ENCODE results near the gene EEF1B2. TPM values are rescaled to one million over a fixed set of nuclear protein-coding genes. Genes with fewer than 3 reads are reported as not detected.
"Not testable (repeated sequence)": the region's sequence is repeated elsewhere in the genome, so short reads cannot be mapped to it uniquely, and the experiment has no call there.

Gene EEF1B2
- total RNA-seq, 4 donors from 2014 or later = 392 to 494 (median 393) TPM

GRCh38 chr2:206203331-206203730, 43.6 kb downstream of the EEF1B2 start:
- no peak for TF ChIP-seq CTCF (IDR thresholded peaks at IDR 0.05)
- DNase-seq (ENCODE audit: low spot score) = no peak
- ATAC-seq (ENCODE audit: low FRiP score) = no peak

GRCh38 chr2:206204710-206205109, 45.0 kb downstream of the EEF1B2 start:
- no peak for TF ChIP-seq CTCF (IDR thresholded peaks at IDR 0.05)
- DNase-seq (ENCODE audit: low spot score) (no peak), ATAC-seq (ENCODE audit: low FRiP score) (no peak)

- not testable (repeated sequence) for DNase-seq (ENCODE audit: low spot score); ATAC-seq (ENCODE audit: low FRiP score)
Observed at GRCh38 chr2:206207316-206207715, 47.6 kb downstream of the EEF1B2 start.

- TF ChIP-seq CTCF (IDR thresholded peaks at IDR 0.05) = no peak
- no peak for ATAC-seq (ENCODE audit: low FRiP score)
- no peak for DNase-seq (ENCODE audit: low spot score)
Observed at GRCh38 chr2:206208900-206209299, 49.2 kb downstream of the EEF1B2 start.

- DNase-seq (ENCODE audit: low spot score) (no peak), ATAC-seq (ENCODE audit: low FRiP score) (peak; percentile 73)
- TF ChIP-seq CTCF (IDR thresholded peaks at IDR 0.05) = no peak
Observed at GRCh38 chr2:206211657-206212255, 52.1 kb downstream of the EEF1B2 start.

Small RNA genes within 50 kb of the gene (small RNA-seq; reads per million reads assigned to genes)
- gene RF00134 = not detected
- gene RF02271 = not detected
- gene SNORA41 = not detected
- gene SNORD51 = not detected

Other genes with a start within 250 kb of the EEF1B2 start
- gene INO80D, start 73.7 kb upstream of the EEF1B2 start, total RNA-seq = 10 to 100 TPM; 15.3 to 22.0 (median 18.5) TPM
- 10 to 100 TPM; 74.6 to 96.2 (median 86.0) TPM for gene NDUFS1, start 451 bp upstream of the EEF1B2 start, total RNA-seq
- 10 to 100 TPM in 2 of 4 donors, 1 to 10 TPM in 2; 8.4 to 25.4 (median 10.7) TPM for gene ZDBF2, start 114.8 kb downstream of the EEF1B2 start, total RNA-seq